GM12874 (cell line): Measurements from ENCODE around the gene OR2A14.
A peak's percentile ranks its signal among the peaks of the same experiment; 100 is the strongest.

ENCODE experiments used
- CTCF ChIP-seq: IDR thresholded peaks from 2 replicates; pipeline ENCODE4 v1.5.1; 2011; ENCODE audit warnings: low read depth, mild to moderate bottlenecking, control low read depth, low read length, moderate library complexity; ENCODE audit not compliant: insufficient read depth

The OR2A14 gene

DNA sequence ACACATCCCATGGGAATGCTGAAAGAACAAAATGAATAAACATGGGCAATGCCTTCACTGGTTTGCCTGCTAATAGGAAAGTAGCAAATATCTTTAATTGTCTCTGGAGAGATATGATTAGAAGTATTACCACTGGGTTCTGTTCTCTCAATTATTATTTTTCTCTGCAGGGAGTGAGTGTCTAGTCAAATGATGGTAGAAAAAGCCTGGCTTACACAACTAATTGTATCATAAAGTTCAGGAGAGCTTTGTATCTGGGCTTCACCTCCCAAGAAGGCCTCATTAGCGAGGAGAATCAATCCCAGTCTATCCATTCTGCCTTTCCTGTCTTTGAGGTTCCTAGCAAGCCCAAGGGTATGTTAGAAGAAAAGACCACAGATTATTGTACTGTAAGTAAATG, at the start of gene OR2A14:
Gene OR2A14, plus strand, starts transcription at position 301 of the 400 bp plus-strand sequence. CDS start 5,937 bp downstream, outside the sequence.
- no peak for TF ChIP-seq CTCF

DNA sequence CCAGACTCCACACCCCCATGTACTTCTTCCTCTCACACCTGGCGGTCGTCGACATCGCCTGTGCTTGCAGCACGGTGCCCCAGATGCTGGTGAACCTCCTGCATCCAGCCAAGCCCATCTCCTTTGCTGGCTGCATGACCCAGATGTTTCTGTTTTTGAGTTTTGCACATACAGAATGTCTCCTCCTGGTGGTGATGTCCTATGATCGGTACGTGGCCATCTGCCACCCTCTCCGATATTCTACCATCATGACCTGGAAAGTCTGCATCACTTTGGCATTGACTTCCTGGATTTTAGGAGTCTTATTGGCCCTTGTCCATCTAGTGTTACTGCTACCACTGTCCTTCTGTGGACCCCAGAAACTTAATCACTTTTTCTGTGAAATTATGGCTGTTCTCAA, 48.6 kb upstream of the OR2A14 start:
- 0 out of 2 replicates have a peak, but pooled peaks have one; percentile 1 for TF ChIP-seq CTCF

DNA sequence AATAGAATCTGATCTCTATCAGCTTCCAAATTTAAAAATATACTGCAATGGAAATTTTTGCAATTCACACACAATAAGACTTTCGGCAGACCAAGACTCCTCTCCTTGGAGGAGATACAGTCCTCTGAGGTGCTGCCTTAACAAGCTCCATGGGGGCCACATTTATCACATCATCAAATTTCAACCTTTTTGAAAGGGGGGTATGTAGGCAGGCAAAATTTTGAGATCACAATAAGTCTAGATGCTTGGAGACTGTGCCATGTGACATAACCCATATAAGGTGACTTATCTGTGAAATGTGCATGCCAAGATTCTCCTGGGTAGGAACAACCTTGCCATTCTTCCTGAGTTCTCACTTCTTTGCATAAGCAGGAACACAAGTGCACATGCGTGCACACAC, 37.0 kb upstream of the OR2A14 start, which contains the start of gene OR2A12:
Gene OR2A12, plus strand, starts transcription at position 301 of the 400 bp plus-strand sequence. CDS start 8,830 bp downstream, outside the sequence.
- TF ChIP-seq CTCF, result no peak

GRCh38 chr7:144086730-144087129, 36.2 kb upstream of the OR2A14 start:
- no peak for TF ChIP-seq CTCF

- TF ChIP-seq CTCF, result no peak
These were observed 35.7 kb upstream of the OR2A14 start for GRCh38 chr7:144087230-144087629.

DNA sequence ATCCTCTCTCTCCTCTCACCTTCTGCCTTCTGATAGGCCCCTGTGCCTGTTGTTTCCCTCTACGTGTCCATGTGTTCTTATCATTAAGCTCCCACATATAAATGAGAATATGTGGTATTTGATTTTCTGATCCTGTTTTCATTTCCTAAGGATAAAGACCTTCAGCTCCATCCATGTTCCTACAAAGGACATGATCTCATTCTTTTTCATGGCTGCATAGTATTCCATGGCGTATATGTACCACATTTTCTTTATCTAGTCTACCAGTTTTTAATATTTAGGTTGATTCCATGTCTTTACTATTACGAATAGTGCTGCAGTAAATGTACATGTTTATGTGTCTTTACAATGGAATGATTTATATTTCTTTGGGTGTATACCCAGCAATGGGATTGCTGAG, 32.3 kb upstream of the OR2A14 start:
- no peak for TF ChIP-seq CTCF

- TF ChIP-seq CTCF, result no peak
These were observed 24.2 kb upstream of the OR2A14 start for GRCh38 chr7:144098776-144099175.
